OCI-LY1 (cell line): ENCODE data around the gene PRKCZ.

ENCODE experiments used
- H2AFZ ChIP-seq: fragments of 200-600 bp; sonication (generic), shearing (Covaris generic); 2 replicates; pipeline ENCODE4 v1.6.0; 2014; ENCODE audit warnings: antibody characterized with exemption, mild to moderate bottlenecking, low read length
- H3F3A ChIP-seq: fragments of 200-600 bp; sonication (generic), shearing (Covaris generic); 2 replicates; pipeline ENCODE4 v1.6.0; 2014; ENCODE audit warnings: mild to moderate bottlenecking, antibody characterized with exemption, low read length, moderate library complexity; ENCODE audit not compliant: insufficient read depth
- H3K27ac ChIP-seq: fragments of 200-600 bp; sonication (generic); 2 replicates; pipeline ENCODE4 v1.5.1; 2014; ENCODE audit warnings: low read length, mixed run types, mild to moderate bottlenecking, low read depth; ENCODE audit not compliant: poor library complexity, severe bottlenecking
- H3K27me3 ChIP-seq: fragments of 200-600 bp; sonication (generic); 2 replicates; pipeline ENCODE4 v1.6.0; 2014; ENCODE audit warnings: antibody characterized with exemption, mild to moderate bottlenecking, low read length, moderate library complexity; ENCODE audit not compliant: insufficient read depth
- H3K36me3 ChIP-seq: fragments of 200-600 bp; sonication (generic); 2 replicates; pipeline ENCODE4 v1.6.1; 2014; ENCODE audit warnings: mild to moderate bottlenecking, antibody characterized with exemption, low read length, moderate library complexity, mixed read lengths; ENCODE audit not compliant: insufficient read depth
- H3K4me1 ChIP-seq: fragments of 200-600 bp; sonication (generic); 2 replicates; pipeline ENCODE4 v1.5.1; 2014; ENCODE audit warnings: mild to moderate bottlenecking, low read length, moderate library complexity; ENCODE audit not compliant: insufficient read depth, severe bottlenecking
- H3K4me2 ChIP-seq: fragments of 200-600 bp; sonication (generic), shearing (Covaris generic); 2 replicates; pipeline ENCODE4 v1.6.1; 2014; ENCODE audit warnings: low read length
- H3K4me3 ChIP-seq: fragments of 200-600 bp; sonication (generic); 2 replicates; pipeline ENCODE4 v1.5.1; 2014; ENCODE audit warnings: low read length, low read depth, mild to moderate bottlenecking, mixed read lengths; ENCODE audit not compliant: poor library complexity, severe bottlenecking
- H3K79me2 ChIP-seq: fragments of 200-600 bp; shearing (Covaris generic); 2 replicates; pipeline ENCODE4 v1.6.1; 2016; ENCODE audit warnings: mixed run types, low read length, mixed read lengths; ENCODE audit not compliant: insufficient read depth
- H3K9ac ChIP-seq: fragments of 200-600 bp; sonication (generic), shearing (Covaris generic); 2 replicates; pipeline ENCODE4 v1.6.1; 2014; ENCODE audit warnings: mild to moderate bottlenecking, low read length, mixed read lengths
- H3K9me2 ChIP-seq: fragments of 200-600 bp; sonication (generic), shearing (Covaris generic); 2 replicates; pipeline ENCODE4 v1.6.1; 2014; ENCODE audit warnings: low read depth, mild to moderate bottlenecking, low read length, mixed read lengths
- H3K9me3 ChIP-seq: fragments of 200-600 bp; shearing (Covaris generic); 2 replicates; pipeline ENCODE4 v1.6.1; 2014; ENCODE audit warnings: low read length, mixed read lengths
- H4K20me1 ChIP-seq: fragments of 200-600 bp; sonication (generic), shearing (Covaris generic); 2 replicates; pipeline ENCODE4 v1.6.0; 2016; ENCODE audit warnings: mild to moderate bottlenecking, low read length; ENCODE audit not compliant: insufficient read depth
- CTCF ChIP-seq: fragments of 200-600 bp; sonication (generic), shearing (Covaris generic); IDR thresholded peaks from 2 replicates; pipeline ENCODE4 v1.5.1; 2017; ENCODE audit warnings: mild to moderate bottlenecking, antibody characterized with exemption, low read length, moderate library complexity, mixed read lengths
- EZH2 ChIP-seq: fragments of 200-600 bp; sonication (generic), shearing (Covaris generic); IDR thresholded peaks from 2 replicates; pipeline ENCODE4 v1.8.0; 2017; ENCODE audit warnings: borderline replicate concordance, mixed run types, mild to moderate bottlenecking, antibody characterized with exemption, low read length, moderate library complexity, mixed read lengths

The PRKCZ gene

DNA sequence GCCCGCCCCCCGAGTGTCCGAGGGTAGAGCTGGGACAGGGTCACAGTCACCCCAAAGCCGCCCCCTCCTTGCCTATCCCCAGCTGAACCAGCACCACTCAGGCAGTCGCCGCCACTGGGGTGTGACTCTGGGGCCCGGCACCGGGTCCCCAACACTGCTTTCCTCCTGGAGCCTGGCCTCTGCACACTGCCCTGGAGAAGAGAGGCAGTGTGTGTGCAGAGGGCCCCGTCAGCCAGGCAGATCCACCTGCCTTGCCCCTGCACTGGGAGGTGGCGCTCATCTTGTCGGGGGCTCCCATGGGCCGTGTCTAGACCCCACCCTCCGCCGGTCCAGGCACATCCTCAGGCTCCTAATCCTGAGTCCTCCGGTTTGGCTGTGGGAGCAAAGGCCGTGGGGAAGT is 128.7 kb downstream of the PRKCZ start:
- Histone ChIP-seq H3K4me3 (no peak overlapping the region), H3K36me3 (no peaks in the 10 kb centered on the region), H4K20me1 (no peaks in the 10 kb centered on the region), H3K27me3 (no peaks in the 10 kb centered on the region; the same call in 1 of the 2 replicates), H3F3A (no peaks in the 10 kb centered on the region), H3K9me2 (no peaks in the 10 kb centered on the region), H3K9me3 (no peaks in the 10 kb centered on the region), H3K4me1 (no peaks in the 10 kb centered on the region), H3K4me2 (no peak overlapping the region), H2AFZ (no peak overlapping the region), H3K9ac (no peak overlapping the region), H3K79me2 (no peaks in the 10 kb centered on the region), H3K27ac (no peak overlapping the region)
- TF ChIP-seq CTCF (no peak), EZH2 (no peak)

- no peak for TF ChIP-seq EZH2
- TF ChIP-seq CTCF = no peak
- Histone ChIP-seq H3K9ac (no peak overlapping the region), H3F3A (no peaks in the 10 kb centered on the region), H4K20me1 (no peaks in the 10 kb centered on the region), H3K79me2 (no peaks in the 10 kb centered on the region), H3K36me3 (no peaks in the 10 kb centered on the region), H3K4me3 (no peak overlapping the region), H3K27ac (no peak overlapping the region), H3K27me3 (no peaks in the 10 kb centered on the region; the same call in 1 of the 2 replicates), H3K9me2 (no peaks in the 10 kb centered on the region), H3K4me1 (no peaks in the 10 kb centered on the region), H3K4me2 (no peak overlapping the region), H3K9me3 (no peaks in the 10 kb centered on the region), H2AFZ (no peak overlapping the region)
Observed at GRCh38 chr1:2179283-2180013, 129.2 kb downstream of the PRKCZ start.

- Histone ChIP-seq H3K9me2 (no peaks in the 10 kb centered on the region), H3K27me3 (no peaks in the 10 kb centered on the region; the same call in 1 of the 2 replicates), H3K36me3 (no peaks in the 10 kb centered on the region), H3K4me3 (no peak overlapping the region), H3K4me1 (no peaks in the 10 kb centered on the region), H4K20me1 (no peaks in the 10 kb centered on the region), H3K27ac (no peak overlapping the region), H3K9ac (no peak overlapping the region), H3K9me3 (no peaks in the 10 kb centered on the region), H3K4me2 (no peak overlapping the region), H3F3A (no peaks in the 10 kb centered on the region), H2AFZ (no peak overlapping the region), H3K79me2 (no peaks in the 10 kb centered on the region)
- no peak for TF ChIP-seq EZH2
Observed at GRCh38 chr1:2180297-2181245, 130.4 kb downstream of the PRKCZ start.
